Fibroblast of lung (primary cell): Measurements from ENCODE around the gene TCEAL9. TPM values are rescaled to one million over a fixed set of nuclear protein-coding genes. Genes with fewer than 3 reads are reported as not detected.
A peak's percentile ranks its signal among the peaks of the same experiment; 100 is the strongest.

ENCODE experiments used
- DNase-seq, 2 donors: peaks; one replicate each; pipeline versions ENCODE4 v3.0.0 to v3.0.0-alpha.2; 2010; ENCODE audit warnings: low read depth in 2 of 2
- H2AFZ ChIP-seq: 2 replicates; pipeline ENCODE4 v1.5.1; 2012; ENCODE audit warnings: low read length, control low read depth, inconsistent platforms
- H3K27ac ChIP-seq: 2 replicates; pipeline ENCODE4 v1.5.1; 2011; ENCODE audit warnings: low read length, control low read depth; ENCODE audit not compliant: insufficient read depth
- H3K27me3 ChIP-seq: 2 replicates; pipeline ENCODE4 v1.5.1; 2011; ENCODE audit warnings: mild to moderate bottlenecking, low read length; ENCODE audit not compliant: control insufficient read depth, insufficient read depth
- H3K36me3 ChIP-seq: 2 replicates; pipeline ENCODE4 v1.5.1; 2011; ENCODE audit warnings: low read length; ENCODE audit not compliant: control insufficient read depth, insufficient read depth
- H3K4me1 ChIP-seq: 2 replicates; pipeline ENCODE4 v1.5.1; 2011; ENCODE audit warnings: low read length; ENCODE audit not compliant: control insufficient read depth, insufficient read depth; ENCODE audit errors: extremely low read depth
- H3K4me2 ChIP-seq: 2 replicates; pipeline ENCODE4 v1.5.1; 2011; ENCODE audit warnings: low read length, control low read depth; ENCODE audit not compliant: insufficient read depth; ENCODE audit errors: extremely low read depth
- H3K4me3 ChIP-seq, 4 experiments: fragments of 200-600 bp in 1 of 4; sonication (generic) in 1 of 4; replicated peaks in 1 of 4; 2 replicates each; pipeline ENCODE4 v1.5.1; 2011 to 2016; ENCODE audit warnings: low read length in 4 of 4, low read depth in 3 of 4, mild to moderate bottlenecking in 3 of 4, control low read depth in 2 of 4, inconsistent platforms in 1 of 4, mixed read lengths in 1 of 4; ENCODE audit not compliant: insufficient read depth in 1 of 4; ENCODE audit errors: control extremely low read depth in 1 of 4
- H3K79me2 ChIP-seq: 2 replicates; pipeline ENCODE4 v1.5.1; 2012; ENCODE audit warnings: mild to moderate bottlenecking, low read length, inconsistent platforms; ENCODE audit not compliant: control insufficient read depth, insufficient read depth
- H3K9ac ChIP-seq: 2 replicates; pipeline ENCODE4 v1.5.1; 2011; ENCODE audit warnings: mild to moderate bottlenecking, low read length, control low read depth; ENCODE audit not compliant: insufficient read depth
- H3K9me3 ChIP-seq: 2 replicates; pipeline ENCODE4 v1.5.1; 2012; ENCODE audit warnings: low read depth, low read length; ENCODE audit not compliant: control insufficient read depth, insufficient read depth
- H4K20me1 ChIP-seq: 2 replicates; pipeline ENCODE4 v1.5.1; 2011; ENCODE audit warnings: low read length; ENCODE audit not compliant: control insufficient read depth, insufficient read depth; ENCODE audit errors: extremely low read depth
- CTCF ChIP-seq, 2 donors: IDR thresholded peaks in 1 of 2; conservative IDR thresholded peaks in 1 of 2; 1 replicate in 1 of 2; 2 replicates in 1 of 2; pipeline ENCODE4 v1.5.1; 2011 to 2012; ENCODE audit warnings: low read length in 2 of 2, control low read depth in 1 of 2, inconsistent platforms in 1 of 2, low read depth in 1 of 2, mild to moderate bottlenecking in 1 of 2
- EZH2 ChIP-seq: IDR thresholded peaks from 2 replicates; pipeline ENCODE4 v1.5.1; 2012; ENCODE audit warnings: low read length, control low read depth, mild to moderate bottlenecking; ENCODE audit errors: missing control alignments
- polyA plus RNA-seq, 2 donors: library from polyadenylated mRNA; depleted of rRNA in 1 of 2; stranded (reverse) in 1 of 2; unstranded in 1 of 2; fragments of >200 nt; gene quantifications; 2 replicates each; pipeline ENCODE4 v1.2.1, GENCODE V29; 2011 to 2012; ENCODE audit warnings: missing spikeins in 1 of 2
- total RNA-seq: library from RNA; depleted of rRNA; stranded (reverse); fragments of >200 nt; gene quantifications from 2 replicates; pipeline ENCODE4 v1.2.1, GENCODE V29; 2014

TCEAL9 gene
- total and polyA plus RNA-seq, 2 donors (not counting 1 experiment from before 2014, with no cell fraction given): 89.5 to 286 TPM

GRCh38 chrX:103376118-103376978 lies 20.0 kb downstream of the TCEAL9 start, which contains the start of gene BEX3:
BEX3 (plus strand) TSS chrX:103376538; CDS start chrX:103377522, 984 bp downstream.
- Histone ChIP-seq H3K79me2 (peaks cover 12% of the 10 kb centered on the region), H3K4me1 (peaks cover 2% of the 10 kb centered on the region), H2AFZ (peak within 1 kb of the TSS; percentile 30), H3K36me3 (no peaks in the 10 kb centered on the region), H3K4me3 (peak within 1 kb of the TSS; percentile 55 to 77 (median 68)), H4K20me1 (no peaks in the 10 kb centered on the region), H3K9me3 (no peaks in the 10 kb centered on the region), H3K9ac (peak within 1 kb of the TSS; percentile 88), H3K27me3 (no peaks in the 10 kb centered on the region), H3K27ac (peak within 1 kb of the TSS; percentile 82), H3K4me2 (peak within 1 kb of the TSS; percentile 66)
- DNase-seq: peak; percentile 62 to 67
- TF ChIP-seq EZH2 (no peak), CTCF (conservative IDR thresholded peaks at IDR 0.05 in 1 of 2, IDR thresholded peaks at IDR 0.05 in 1 of 2; ENCODE audit: low read depth in 1 of 2, low read length in 2 of 2) (no peak)

DNA sequence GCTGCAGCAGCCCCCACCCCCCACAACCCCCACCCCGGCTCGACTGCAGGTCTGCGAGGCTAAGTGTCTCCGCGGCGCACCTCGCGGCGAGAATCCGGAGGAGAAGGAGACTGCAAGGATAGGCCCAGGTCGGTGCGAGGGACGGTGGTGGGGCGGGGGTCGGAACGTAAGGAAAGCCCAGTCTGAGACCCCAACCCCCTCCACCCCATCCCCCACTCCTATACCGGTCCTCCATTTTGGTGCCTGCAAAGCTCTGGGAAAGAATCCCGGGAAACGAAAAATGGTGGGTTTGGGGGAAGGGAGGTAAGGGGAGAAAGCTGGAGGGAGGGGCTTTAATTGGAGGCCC lies 20.6 kb downstream of the TCEAL9 start:
- TF ChIP-seq EZH2 (no peak), CTCF (conservative IDR thresholded peaks at IDR 0.05 in 1 of 2, IDR thresholded peaks at IDR 0.05 in 1 of 2; ENCODE audit: low read depth in 1 of 2, low read length in 2 of 2) (no peak)
- H3K4me3 ChIP-seq: peak overlapping the region; percentile 55 to 77 (median 66)
- H3K4me1 ChIP-seq: peaks cover 2% of the 10 kb centered on the region
- H3K79me2 ChIP-seq: peaks cover 12% of the 10 kb centered on the region
- DNase-seq: peak; percentile 32 to 50
- peak overlapping the region; percentile 46 for H3K9ac ChIP-seq
- no peak overlapping the region for H2AFZ ChIP-seq
- no peaks in the 10 kb centered on the region for H3K9me3 ChIP-seq
- H3K4me2 ChIP-seq: peak overlapping the region; percentile 66
- H3K27me3 ChIP-seq: no peaks in the 10 kb centered on the region
- peak overlapping the region; percentile 71 for H3K27ac ChIP-seq
- H4K20me1 ChIP-seq: no peaks in the 10 kb centered on the region
- H3K36me3 ChIP-seq: no peaks in the 10 kb centered on the region

DNA sequence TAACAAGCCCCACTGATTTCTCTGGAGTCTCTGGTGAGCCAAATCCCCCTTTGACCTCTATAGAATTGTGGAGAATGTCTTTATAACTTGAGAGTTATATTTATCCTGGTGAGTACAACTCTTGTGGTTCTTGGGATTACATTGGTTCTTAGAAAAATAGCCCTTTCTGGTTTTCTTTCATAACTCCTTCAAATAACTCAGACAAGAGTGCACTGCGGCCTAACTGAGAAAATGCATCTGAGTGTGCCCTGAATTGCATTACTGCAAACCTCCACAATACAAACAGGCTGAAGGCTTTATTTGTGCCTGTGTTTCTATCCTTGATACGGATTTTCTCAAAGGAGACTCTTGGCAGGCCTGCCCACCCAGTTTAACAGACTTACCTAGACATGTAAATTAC lies 22.7 kb downstream of the TCEAL9 start:
- DNase-seq: no peak
- H3K9me3 ChIP-seq: no peaks in the 10 kb centered on the region
- no peak overlapping the region for H3K27ac ChIP-seq
- H3K4me3 ChIP-seq: no peak overlapping the region
- no peak overlapping the region for H2AFZ ChIP-seq
- H3K9ac ChIP-seq: no peak overlapping the region
- no peak overlapping the region for H3K4me2 ChIP-seq
- TF ChIP-seq CTCF (conservative IDR thresholded peaks at IDR 0.05 in 1 of 2, IDR thresholded peaks at IDR 0.05 in 1 of 2; ENCODE audit: low read depth in 1 of 2, low read length in 2 of 2) (no peak), EZH2 (no peak)
- peaks cover 12% of the 10 kb centered on the region for H3K79me2 ChIP-seq
- no peaks in the 10 kb centered on the region for H3K36me3 ChIP-seq
- H3K27me3 ChIP-seq: no peaks in the 10 kb centered on the region
- peaks cover 2% of the 10 kb centered on the region for H3K4me1 ChIP-seq
- H4K20me1 ChIP-seq: no peaks in the 10 kb centered on the region
